Fibroblast of lung (primary cell): Measurements from ENCODE around the gene GRK4.

Source experiments
- CTCF ChIP-seq, 2 donors: IDR thresholded peaks in 1 of 2; conservative IDR thresholded peaks in 1 of 2; 1 replicate in 1 of 2; 2 replicates in 1 of 2; pipeline ENCODE4 v1.5.1; 2011 to 2012; ENCODE audit warnings: low read length in 2 of 2, control low read depth in 1 of 2, inconsistent platforms in 1 of 2, low read depth in 1 of 2, mild to moderate bottlenecking in 1 of 2
- EZH2 ChIP-seq: IDR thresholded peaks from 2 replicates; pipeline ENCODE4 v1.5.1; 2012; ENCODE audit warnings: low read length, control low read depth, mild to moderate bottlenecking; ENCODE audit errors: missing control alignments

DNA sequence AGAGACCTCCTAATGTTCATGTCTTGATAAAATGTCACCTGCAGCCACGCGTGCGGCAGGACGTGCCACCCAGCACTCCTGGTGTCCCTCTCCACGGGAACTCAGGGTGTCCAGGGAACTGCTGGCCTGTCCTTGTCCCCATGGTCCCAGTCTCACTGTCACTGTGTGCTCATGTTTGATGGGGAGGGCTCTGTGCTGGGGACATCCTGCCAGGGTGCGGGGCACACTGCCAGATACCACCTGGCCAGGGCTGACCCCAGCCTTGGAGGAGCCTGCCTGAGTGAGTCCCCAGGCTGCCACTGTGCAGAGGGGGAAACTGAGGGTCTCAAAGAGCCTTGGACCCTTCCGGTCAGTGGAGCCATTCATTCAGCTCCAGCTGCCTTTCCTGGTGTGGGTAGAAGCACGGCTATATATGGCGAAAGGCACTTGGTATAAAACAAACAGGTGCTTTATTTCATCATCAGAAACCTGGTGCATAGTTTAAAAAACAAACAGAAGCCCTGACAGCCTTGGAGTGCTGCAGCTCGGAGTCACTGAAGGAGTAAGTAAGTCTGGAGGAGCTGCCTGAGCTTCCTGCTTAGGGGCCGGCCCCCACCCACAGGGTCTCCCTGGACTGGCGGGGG is 33.1 kb upstream of the GRK4 start:
- no peak for TF ChIP-seq CTCF (conservative IDR thresholded peaks at IDR 0.05 in 1 of 2, IDR thresholded peaks at IDR 0.05 in 1 of 2; ENCODE audit: low read depth in 1 of 2, low read length in 2 of 2)
- TF ChIP-seq EZH2, result no peak
